PC-9 (cell line): ENCODE results near the gene CROCC2. TPM values are rescaled to one million over a fixed set of nuclear protein-coding genes. Genes with fewer than 3 reads are reported as not detected.

Source experiments
- BruUV-seq: library from RNA; stranded (reverse); fragments of 400-500 nt; replicated peaks from 2 replicates; lab custom pipeline; 2021; lab: Mats Ljungman, UMichigan
- CTCF ChIA-PET: fragments of 300-600 bp; sonication (Branson Sonifier 250); formaldehyde crosslinking; loops from one replicate; lab custom pipeline; 2022; ENCODE audit warnings: antibody characterized with exemption; lab: Charles Lee
- POLR2A ChIA-PET: fragments of 300-600 bp; sonication (Branson Sonifier 250); formaldehyde crosslinking; loops from one replicate; lab custom pipeline; 2022; ENCODE audit warnings: antibody characterized with exemption; ENCODE audit not compliant: unreplicated experiment; lab: Charles Lee
- DNase-seq, 2 experiments: peaks; one replicate each; pipeline versions ENCODE4 v3.0.0 to v3.0.0-alpha.2; 2015 to 2022; ENCODE audit warnings: mixed read lengths in 1 of 2
- H2AFZ ChIP-seq: fragments of 200-600 bp; sonication (generic); 2 replicates; pipeline ENCODE4 v1.8.1; 2017; ENCODE audit warnings: antibody characterized with exemption
- H3F3A ChIP-seq: fragments of 200-600 bp; sonication (generic); 2 replicates; pipeline ENCODE4 v1.8.1; 2017; ENCODE audit warnings: antibody characterized with exemption, mild to moderate bottlenecking, low read depth; ENCODE audit not compliant: insufficient read depth
- H3K27ac ChIP-seq: fragments of 200-600 bp; sonication (generic); 2 replicates; pipeline ENCODE4 v1.6.1; 2016; ENCODE audit warnings: mixed run types
- H3K27me3 ChIP-seq: fragments of 200-600 bp; sonication (generic); 2 replicates; pipeline ENCODE4 v1.6.1; 2016; ENCODE audit warnings: low read depth, mixed run types; ENCODE audit not compliant: insufficient read depth
- H3K36me3 ChIP-seq: fragments of 200-600 bp; sonication (generic); 2 replicates; pipeline ENCODE4 v1.6.1; 2016; ENCODE audit warnings: low read depth, mixed run types
- H3K4me1 ChIP-seq: fragments of 200-600 bp; sonication (generic); replicated peaks from 2 replicates; pipeline ENCODE4 v1.6.1; 2016; ENCODE audit warnings: mixed run types; ENCODE audit not compliant: insufficient read depth
- H3K4me2 ChIP-seq: fragments of 200-600 bp; sonication (generic); 2 replicates; pipeline ENCODE4 v1.6.1; 2017; ENCODE audit warnings: mixed run types
- H3K4me3 ChIP-seq: fragments of 200-600 bp; sonication (generic); 2 replicates; pipeline ENCODE4 v1.6.1; 2016; ENCODE audit warnings: mixed run types
- H3K79me2 ChIP-seq: fragments of 200-600 bp; sonication (generic); 2 replicates; pipeline ENCODE4 v1.6.1; 2017; ENCODE audit warnings: low read depth, mixed run types
- H3K9me2 ChIP-seq: fragments of 200-600 bp; sonication (generic); 2 replicates; pipeline ENCODE4 v1.8.1; 2017; ENCODE audit warnings: mild to moderate bottlenecking; ENCODE audit not compliant: insufficient read depth
- H3K9me3 ChIP-seq: fragments of 200-600 bp; sonication (generic); 2 replicates; pipeline ENCODE4 v1.8.1; 2016; ENCODE audit warnings: low read depth; ENCODE audit not compliant: insufficient read depth
- H4K20me1 ChIP-seq: fragments of 200-600 bp; sonication (generic); 2 replicates; pipeline ENCODE4 v1.8.1; 2017; ENCODE audit not compliant: insufficient read depth
- EZH2 ChIP-seq: fragments of 200-600 bp; sonication (generic); IDR thresholded peaks from 2 replicates; pipeline ENCODE4 v1.8.0; 2017; ENCODE audit warnings: antibody characterized with exemption, low read depth
- intact Hi-C: fragments of 100-400 bp; cut with micrococcal nuclease; formaldehyde crosslinking; loops from one replicate; pipeline ENCODE4 v1.10.0; 2022; ENCODE audit not compliant: unreplicated experiment
- total RNA-seq: library from RNA; stranded (reverse); gene quantifications from 2 replicates; pipeline ENCODE4 v1.2.3, GENCODE V29; 2021
- TF ChIP-seq, protein P1 (sequence below): fragments of 200-600 bp; sonication (generic); conservative IDR thresholded peaks from 2 replicates; pipeline ENCODE4 v1.6.1; 2017; ENCODE audit warnings: mixed run types, antibody characterized with exemption, mild to moderate bottlenecking, moderate library complexity

Gene CROCC2
- total RNA-seq, 1 experiment from 2014 or later = not detected

DNA sequence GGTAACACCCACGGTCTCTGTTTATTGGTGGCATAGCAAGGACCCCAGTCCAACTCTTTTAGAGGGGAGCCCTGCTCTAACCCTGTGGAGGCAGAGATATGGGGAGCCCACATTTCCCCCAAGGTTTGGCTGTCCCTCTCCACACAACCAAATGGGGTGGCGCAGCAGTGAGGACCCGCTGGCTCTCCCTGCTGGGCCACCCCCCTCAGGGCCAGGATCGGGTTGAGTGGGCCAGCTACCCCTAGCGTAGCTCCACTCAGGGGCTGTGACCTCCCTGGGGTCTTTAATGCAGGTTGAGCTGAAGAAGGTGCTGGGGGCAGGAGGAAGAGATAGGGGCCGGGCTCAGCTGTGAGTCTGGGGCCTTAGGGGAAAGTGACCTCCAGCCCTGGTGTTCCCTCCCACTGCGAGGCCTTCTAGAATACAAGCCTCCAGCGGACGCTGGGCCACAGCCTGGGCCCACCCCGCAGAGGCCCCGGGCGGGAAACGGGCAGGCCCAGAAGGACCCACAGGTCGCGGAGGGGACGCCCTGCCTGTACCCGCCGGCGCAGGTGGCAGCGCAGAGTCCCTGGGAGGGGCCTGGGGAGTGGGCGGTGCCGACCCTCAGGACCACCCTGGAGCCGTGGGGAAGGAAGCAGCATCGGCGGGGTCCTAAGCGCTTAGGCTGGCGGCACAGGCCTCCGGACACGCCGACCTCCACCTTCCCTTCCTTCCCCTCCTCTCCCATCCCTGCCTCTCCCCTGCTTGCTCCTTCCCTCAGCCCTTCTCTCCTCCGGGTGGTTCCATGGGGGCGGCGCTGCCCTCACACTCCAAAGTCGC, 9.6 kb downstream of the CROCC2 start:
- no peak for DNase-seq
- no peaks in the 10 kb centered on the region for H3K9me2 ChIP-seq
- no peaks in the 10 kb centered on the region for H3K27me3 ChIP-seq
- H3F3A ChIP-seq = no peaks in the 10 kb centered on the region; the same call in 1 of the 2 replicates
- H2AFZ ChIP-seq = no peak overlapping the region
- intact Hi-C loops = loop anchor here (1.0 to 2.0 kb wide), 2 partner anchors 21 to 160 kb away; no protein-coding TSS in a partner anchor
- H3K4me2 ChIP-seq = no peak overlapping the region
- ChIA-PET POLR2A (no interaction called here), CTCF (interaction anchor here (1.0 kb wide), 1 partner anchor 68 kb away, joined by 4 read pairs; no protein-coding TSS in a partner anchor)
- no peak for TF ChIP-seq EZH2
- TF ChIP-seq, protein P1, sequence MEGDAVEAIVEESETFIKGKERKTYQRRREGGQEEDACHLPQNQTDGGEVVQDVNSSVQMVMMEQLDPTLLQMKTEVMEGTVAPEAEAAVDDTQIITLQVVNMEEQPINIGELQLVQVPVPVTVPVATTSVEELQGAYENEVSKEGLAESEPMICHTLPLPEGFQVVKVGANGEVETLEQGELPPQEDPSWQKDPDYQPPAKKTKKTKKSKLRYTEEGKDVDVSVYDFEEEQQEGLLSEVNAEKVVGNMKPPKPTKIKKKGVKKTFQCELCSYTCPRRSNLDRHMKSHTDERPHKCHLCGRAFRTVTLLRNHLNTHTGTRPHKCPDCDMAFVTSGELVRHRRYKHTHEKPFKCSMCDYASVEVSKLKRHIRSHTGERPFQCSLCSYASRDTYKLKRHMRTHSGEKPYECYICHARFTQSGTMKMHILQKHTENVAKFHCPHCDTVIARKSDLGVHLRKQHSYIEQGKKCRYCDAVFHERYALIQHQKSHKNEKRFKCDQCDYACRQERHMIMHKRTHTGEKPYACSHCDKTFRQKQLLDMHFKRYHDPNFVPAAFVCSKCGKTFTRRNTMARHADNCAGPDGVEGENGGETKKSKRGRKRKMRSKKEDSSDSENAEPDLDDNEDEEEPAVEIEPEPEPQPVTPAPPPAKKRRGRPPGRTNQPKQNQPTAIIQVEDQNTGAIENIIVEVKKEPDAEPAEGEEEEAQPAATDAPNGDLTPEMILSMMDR = no peak
- H3K4me3 ChIP-seq = no peak overlapping the region
- BruUV-seq = no TSS peak
- H3K27ac ChIP-seq = no peak overlapping the region
- no peaks in the 10 kb centered on the region for H3K9me3 ChIP-seq
- H3K36me3 ChIP-seq = no peaks in the 10 kb centered on the region
- no peaks in the 10 kb centered on the region for H4K20me1 ChIP-seq
- H3K4me1 ChIP-seq = peaks cover 10% of the 10 kb centered on the region
- no peaks in the 10 kb centered on the region for H3K79me2 ChIP-seq

DNA sequence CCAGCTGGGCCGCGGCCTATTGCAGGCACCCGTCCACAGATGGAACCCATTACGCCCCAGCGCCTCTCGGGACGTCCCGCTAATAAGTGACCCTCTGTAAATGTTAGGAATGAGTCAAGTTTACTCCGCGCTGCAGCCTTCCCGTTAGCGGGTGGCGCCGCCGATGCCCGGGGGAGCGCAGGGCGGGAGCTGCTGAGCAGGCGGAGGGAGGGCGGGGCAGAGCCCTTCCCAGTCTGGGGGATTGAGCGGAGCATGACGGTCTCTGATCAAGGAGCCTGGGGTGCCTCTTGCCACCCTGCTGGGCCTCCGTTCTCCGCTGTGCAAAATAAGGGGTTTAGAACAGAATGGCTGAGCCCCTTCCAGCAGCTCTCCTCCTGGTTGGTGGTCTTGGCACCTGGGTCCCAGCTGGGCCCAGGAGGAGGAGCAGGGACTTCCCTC, 10.5 kb downstream of the CROCC2 start:
- H3K4me3 ChIP-seq = no peak overlapping the region

DNA sequence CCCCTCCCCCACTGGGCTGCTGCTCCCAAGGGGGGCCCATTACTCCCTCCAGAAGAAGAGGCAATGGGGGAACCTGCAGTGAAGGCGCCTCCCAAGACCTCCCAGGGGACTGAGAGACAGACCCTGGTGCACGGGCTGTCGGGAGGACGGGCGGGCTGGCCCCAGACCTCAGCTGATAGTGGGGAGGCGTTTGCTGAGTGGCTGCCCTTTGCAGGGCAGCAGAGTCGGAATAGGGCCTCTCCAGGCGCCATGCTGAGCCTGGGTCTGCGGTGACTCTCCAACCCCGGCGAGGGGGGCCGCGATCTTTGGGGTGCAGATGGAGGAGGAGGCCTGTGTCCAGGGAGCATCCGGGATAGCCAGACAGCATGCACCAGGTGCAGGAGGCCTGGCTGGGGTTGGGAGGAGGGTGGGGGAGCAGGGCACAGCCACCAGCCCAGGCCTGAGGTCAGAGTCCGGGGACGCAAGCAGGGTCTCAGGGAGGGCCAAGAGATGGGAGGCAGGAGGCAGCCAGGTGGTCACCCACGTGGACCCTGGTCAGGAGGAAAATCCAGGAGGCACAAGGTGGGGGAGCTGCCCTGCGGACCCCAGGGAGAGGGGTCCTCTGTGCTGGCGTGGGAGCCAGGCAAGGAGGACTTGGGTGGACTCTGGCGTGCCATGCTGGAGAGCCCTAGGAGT, 11.0 kb downstream of the CROCC2 start:
- ChIA-PET CTCF (no interaction called here), POLR2A (no interaction called here)
- Histone ChIP-seq H3F3A (no peaks in the 10 kb centered on the region; the same call in 1 of the 2 replicates), H3K79me2 (no peaks in the 10 kb centered on the region), H3K4me1 (peaks cover 10% of the 10 kb centered on the region), H3K4me2 (no peak overlapping the region), H3K27ac (no peak overlapping the region), H2AFZ (no peak overlapping the region), H3K4me3 (no peak overlapping the region), H4K20me1 (no peaks in the 10 kb centered on the region), H3K9me2 (no peaks in the 10 kb centered on the region), H3K27me3 (no peaks in the 10 kb centered on the region), H3K9me3 (no peaks in the 10 kb centered on the region), H3K36me3 (no peaks in the 10 kb centered on the region)
- TF ChIP-seq, protein P1 = no peak
- DNase-seq = peak in 1 of 2 experiments; percentile 2
- intact Hi-C loops = no loop called here
- BruUV-seq = no TSS peak

More for the DNA sequence above, 10.5 kb downstream of the CROCC2 start:
- no peaks in the 10 kb centered on the region for H3K79me2 ChIP-seq
- no peaks in the 10 kb centered on the region for H4K20me1 ChIP-seq
- H3K9me3 ChIP-seq = no peaks in the 10 kb centered on the region
- no peak overlapping the region for H3K27ac ChIP-seq
- no peaks in the 10 kb centered on the region; the same call in 1 of the 2 replicates for H3F3A ChIP-seq
- no peaks in the 10 kb centered on the region for H3K27me3 ChIP-seq
- BruUV-seq = no TSS peak
- TF ChIP-seq, protein P1 = no peak
- no peak for TF ChIP-seq EZH2
- intact Hi-C loops = no loop called here
- peak in 1 of 2 experiments; percentile 36 for DNase-seq
- H3K36me3 ChIP-seq = no peaks in the 10 kb centered on the region
- ChIA-PET POLR2A (no interaction called here), CTCF (no interaction called here)
- H3K9me2 ChIP-seq = no peaks in the 10 kb centered on the region
- no peak overlapping the region for H2AFZ ChIP-seq
- H3K4me1 ChIP-seq = peaks cover 10% of the 10 kb centered on the region
- H3K4me2 ChIP-seq = no peak overlapping the region
